ENCODE data around the gene AGR3. TPM values are rescaled to one million over a fixed set of nuclear protein-coding genes. Genes with fewer than 3 reads are reported as not detected.

Gene AGR3
- total RNA-seq, 1 experiment from 2014 or later, result not detected

DNA sequence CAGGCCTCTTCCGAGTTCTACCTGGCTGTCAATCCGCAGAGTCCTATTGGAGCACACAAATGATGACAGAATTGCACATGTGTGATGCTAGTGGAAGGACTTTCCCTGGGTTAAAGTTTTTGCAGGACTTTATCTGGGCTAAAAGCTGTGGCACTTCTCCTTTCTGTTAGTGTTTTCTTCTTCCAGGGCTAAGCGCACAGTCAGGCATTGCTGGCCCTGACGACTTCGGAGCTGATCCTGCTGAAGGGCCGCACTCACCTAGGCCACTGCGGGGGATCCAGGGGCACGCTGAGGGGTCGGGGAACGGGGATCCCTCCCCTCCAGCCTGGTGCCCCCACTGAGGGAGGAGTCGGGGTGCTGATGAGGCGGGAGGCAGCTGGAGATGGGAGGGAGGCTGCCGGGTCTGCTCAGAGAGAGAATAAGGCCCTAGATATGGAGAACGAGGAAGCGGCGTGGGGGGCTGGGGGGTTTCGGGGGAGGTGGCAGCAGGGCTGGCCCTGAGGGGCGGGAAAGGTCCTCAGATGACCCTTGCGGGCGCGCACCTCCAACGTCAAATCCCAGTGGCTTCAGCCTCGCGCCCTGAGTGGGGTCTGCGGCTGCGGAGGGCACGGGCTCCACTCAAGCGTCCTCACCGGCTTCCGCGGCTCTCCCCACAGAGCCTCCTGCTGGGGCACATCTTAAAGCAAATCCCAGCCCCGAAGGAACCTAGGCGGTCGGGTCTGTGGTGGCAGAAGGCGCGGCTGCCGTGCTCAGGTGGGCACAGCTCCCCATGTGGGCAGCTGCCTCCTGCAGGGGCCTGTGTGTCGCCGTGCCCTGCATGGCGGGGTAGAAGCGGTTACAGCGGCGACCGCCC, 30.9 kb downstream of the AGR3 start:
- CTCF ChIA-PET, result no interaction called here
- RAD21 ChIA-PET (ENCODE audit: low non-redundant PET in 1 of 2, low total read pairs in 2 of 2, uncharacterized antibody in 2 of 2, unreplicated experiment in 2 of 2), result no interaction called here
- intact Hi-C loops (cut with micrococcal nuclease), result no loop called here
- no peaks in the 10 kb centered on the region for H3K9me3 ChIP-seq (ENCODE audit: control insufficient read depth in 1 of 2, insufficient read depth in 1 of 2, low read depth in 1 of 2, low read length in 2 of 2)
- H3K36me3 ChIP-seq (ENCODE audit: control insufficient read depth in 1 of 2, insufficient read depth in 2 of 2, low read length in 2 of 2), result no peaks in the 10 kb centered on the region
- DNase-seq (ENCODE audit: low read depth, low spot score), result no peak
- no peak overlapping the region for H3K4me3 ChIP-seq (replicated peaks in 1 of 2; ENCODE audit: low read depth in 1 of 2, low read length in 2 of 2)
- no peaks in the 10 kb centered on the region for H3K9me2 ChIP-seq (ENCODE audit: insufficient read depth)
- no TSS peak for BruUV-seq (replicated peaks)
- TF ChIP-seq YY1 (IDR thresholded peaks at IDR 0.05; ENCODE audit: extremely low read depth, insufficient replicate concordance, low read depth, low read length) (no peak), ZNF274 (IDR thresholded peaks at IDR 0.05; ENCODE audit: low read depth, low read length) (no peak), SP1 (IDR thresholded peaks at IDR 0.05; ENCODE audit: low read depth) (no peak), SRF (IDR thresholded peaks at IDR 0.05; ENCODE audit: low read depth) (no peak), CEBPB (IDR thresholded peaks at IDR 0.05; ENCODE audit: low read depth) (no peak), CBX3 (IDR thresholded peaks at IDR 0.05; ENCODE audit: low read depth) (no peak), EGR1 (IDR thresholded peaks at IDR 0.05; ENCODE audit: low read depth) (no peak), TCF7L2 (IDR thresholded peaks at IDR 0.05; ENCODE audit: borderline replicate concordance, extremely low read depth, insufficient read depth, insufficient read length) (no peak)
- TF ChIP-seq, protein P1, sequence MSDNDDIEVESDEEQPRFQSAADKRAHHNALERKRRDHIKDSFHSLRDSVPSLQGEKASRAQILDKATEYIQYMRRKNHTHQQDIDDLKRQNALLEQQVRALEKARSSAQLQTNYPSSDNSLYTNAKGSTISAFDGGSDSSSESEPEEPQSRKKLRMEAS (IDR thresholded peaks at IDR 0.05), result no peak
- TF ChIP-seq, protein P2, sequence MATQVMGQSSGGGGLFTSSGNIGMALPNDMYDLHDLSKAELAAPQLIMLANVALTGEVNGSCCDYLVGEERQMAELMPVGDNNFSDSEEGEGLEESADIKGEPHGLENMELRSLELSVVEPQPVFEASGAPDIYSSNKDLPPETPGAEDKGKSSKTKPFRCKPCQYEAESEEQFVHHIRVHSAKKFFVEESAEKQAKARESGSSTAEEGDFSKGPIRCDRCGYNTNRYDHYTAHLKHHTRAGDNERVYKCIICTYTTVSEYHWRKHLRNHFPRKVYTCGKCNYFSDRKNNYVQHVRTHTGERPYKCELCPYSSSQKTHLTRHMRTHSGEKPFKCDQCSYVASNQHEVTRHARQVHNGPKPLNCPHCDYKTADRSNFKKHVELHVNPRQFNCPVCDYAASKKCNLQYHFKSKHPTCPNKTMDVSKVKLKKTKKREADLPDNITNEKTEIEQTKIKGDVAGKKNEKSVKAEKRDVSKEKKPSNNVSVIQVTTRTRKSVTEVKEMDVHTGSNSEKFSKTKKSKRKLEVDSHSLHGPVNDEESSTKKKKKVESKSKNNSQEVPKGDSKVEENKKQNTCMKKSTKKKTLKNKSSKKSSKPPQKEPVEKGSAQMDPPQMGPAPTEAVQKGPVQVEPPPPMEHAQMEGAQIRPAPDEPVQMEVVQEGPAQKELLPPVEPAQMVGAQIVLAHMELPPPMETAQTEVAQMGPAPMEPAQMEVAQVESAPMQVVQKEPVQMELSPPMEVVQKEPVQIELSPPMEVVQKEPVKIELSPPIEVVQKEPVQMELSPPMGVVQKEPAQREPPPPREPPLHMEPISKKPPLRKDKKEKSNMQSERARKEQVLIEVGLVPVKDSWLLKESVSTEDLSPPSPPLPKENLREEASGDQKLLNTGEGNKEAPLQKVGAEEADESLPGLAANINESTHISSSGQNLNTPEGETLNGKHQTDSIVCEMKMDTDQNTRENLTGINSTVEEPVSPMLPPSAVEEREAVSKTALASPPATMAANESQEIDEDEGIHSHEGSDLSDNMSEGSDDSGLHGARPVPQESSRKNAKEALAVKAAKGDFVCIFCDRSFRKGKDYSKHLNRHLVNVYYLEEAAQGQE (IDR thresholded peaks at IDR 0.05; ENCODE audit: low read depth), result no peak
- TF ChIP-seq, protein P3, sequence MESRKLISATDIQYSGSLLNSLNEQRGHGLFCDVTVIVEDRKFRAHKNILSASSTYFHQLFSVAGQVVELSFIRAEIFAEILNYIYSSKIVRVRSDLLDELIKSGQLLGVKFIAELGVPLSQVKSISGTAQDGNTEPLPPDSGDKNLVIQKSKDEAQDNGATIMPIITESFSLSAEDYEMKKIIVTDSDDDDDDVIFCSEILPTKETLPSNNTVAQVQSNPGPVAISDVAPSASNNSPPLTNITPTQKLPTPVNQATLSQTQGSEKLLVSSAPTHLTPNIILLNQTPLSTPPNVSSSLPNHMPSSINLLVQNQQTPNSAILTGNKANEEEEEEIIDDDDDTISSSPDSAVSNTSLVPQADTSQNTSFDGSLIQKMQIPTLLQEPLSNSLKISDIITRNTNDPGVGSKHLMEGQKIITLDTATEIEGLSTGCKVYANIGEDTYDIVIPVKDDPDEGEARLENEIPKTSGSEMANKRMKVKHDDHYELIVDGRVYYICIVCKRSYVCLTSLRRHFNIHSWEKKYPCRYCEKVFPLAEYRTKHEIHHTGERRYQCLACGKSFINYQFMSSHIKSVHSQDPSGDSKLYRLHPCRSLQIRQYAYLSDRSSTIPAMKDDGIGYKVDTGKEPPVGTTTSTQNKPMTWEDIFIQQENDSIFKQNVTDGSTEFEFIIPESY (IDR thresholded peaks at IDR 0.05; ENCODE audit: extremely low read depth, insufficient replicate concordance, low read length), result no peak
- TF ChIP-seq, protein P4, sequence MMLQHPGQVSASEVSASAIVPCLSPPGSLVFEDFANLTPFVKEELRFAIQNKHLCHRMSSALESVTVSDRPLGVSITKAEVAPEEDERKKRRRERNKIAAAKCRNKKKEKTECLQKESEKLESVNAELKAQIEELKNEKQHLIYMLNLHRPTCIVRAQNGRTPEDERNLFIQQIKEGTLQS (IDR thresholded peaks at IDR 0.05), result no peak
- H4K20me1 ChIP-seq (ENCODE audit: insufficient read depth), result no peaks in the 10 kb centered on the region
- no peaks in the 10 kb centered on the region for H3K79me2 ChIP-seq (ENCODE audit: insufficient read depth, low read length)
- no peak overlapping the region for H3K4me2 ChIP-seq (ENCODE audit: low read length)
- peaks cover 3 to 6% of the 10 kb centered on the region in 2 experiments; a peak in 2 of 4 replicates for H3K4me1 ChIP-seq (ENCODE audit: control insufficient read depth in 1 of 2, insufficient read depth in 2 of 2, low read length in 2 of 2)
- H3K27me3 ChIP-seq (ENCODE audit: insufficient read depth, low read length), result no peaks in the 10 kb centered on the region
- no peak overlapping the region for H3K27ac ChIP-seq (ENCODE audit: low read depth, low read length)
- no peak overlapping the region for H3K9ac ChIP-seq (ENCODE audit: low read length)
- POLR2A ChIA-PET, result no interaction called here
- no peak overlapping the region for H2AFZ ChIP-seq (ENCODE audit: low read depth, low read length, poor library complexity, severe bottlenecking)
- ATAC-seq, result no peak

Measured in HCT116 (cell line).